HepG2 (cell line): ENCODE measurements around the gene ARAP1. TPM values are rescaled to one million over a fixed set of nuclear protein-coding genes. Genes with fewer than 3 reads are reported as not detected.

Source experiments
- ARID2 ChIP-seq: sonication (generic); formaldehyde crosslinking; IDR thresholded peaks from 2 replicates; pipeline ENCODE4 v1.8.1; 2022; ENCODE audit warnings: mild to moderate bottlenecking, missing genetic modification reagents, borderline replicate concordance
- CENPX ChIP-seq: sonication (generic); formaldehyde crosslinking; IDR thresholded peaks from 2 replicates; pipeline ENCODE4 v1.9.0; 2021; ENCODE audit warnings: mild to moderate bottlenecking, missing genetic modification reagents, moderate library complexity
- DMAP1 ChIP-seq: IDR thresholded peaks from 2 replicates; pipeline ENCODE4 v1.6.1; 2016
- FIP1L1 ChIP-seq: fragments of 200-400 bp; formaldehyde crosslinking; IDR thresholded peaks from 2 replicates; pipeline ENCODE4 v1.6.1; 2018; ENCODE audit warnings: low read depth, mild to moderate bottlenecking, low read length, moderate library complexity, borderline replicate concordance; ENCODE audit not compliant: insufficient read depth
- FOSL1 ChIP-seq: sonication (generic); formaldehyde crosslinking; IDR thresholded peaks from 2 replicates; pipeline ENCODE4 v1.9.0; 2021; ENCODE audit warnings: missing genetic modification reagents, borderline replicate concordance
- HOXA7 ChIP-seq: sonication (generic); formaldehyde crosslinking; IDR thresholded peaks from 2 replicates; pipeline ENCODE4 v1.8.1; 2022; ENCODE audit warnings: mild to moderate bottlenecking, missing genetic modification reagents, moderate library complexity
- KLF16 ChIP-seq, 2 experiments: sonication (generic) in 1 of 2; formaldehyde crosslinking in 1 of 2; IDR thresholded peaks; 2 replicates each; pipeline versions ENCODE4 v1.6.1 to v1.8.0; 2016 to 2023; ENCODE audit warnings: missing genetic modification reagents in 2 of 2, missing compliant biosample characterization in 1 of 2
- MAF1 ChIP-seq: sonication (generic); formaldehyde crosslinking; IDR thresholded peaks from 2 replicates; pipeline ENCODE4 v1.5.0; 2020; ENCODE audit warnings: missing genetic modification reagents, borderline replicate concordance
- MTA3 ChIP-seq: sonication (generic); formaldehyde crosslinking; IDR thresholded peaks from 2 replicates; pipeline ENCODE4 v1.4.0; 2020; ENCODE audit warnings: missing genetic modification reagents
- NFKB2 ChIP-seq: sonication (generic); formaldehyde crosslinking; IDR thresholded peaks from 2 replicates; pipeline ENCODE4 v1.4.0; 2020; ENCODE audit warnings: missing genetic modification reagents, borderline replicate concordance
- SMC3 ChIP-seq: IDR thresholded peaks from 2 replicates; pipeline ENCODE4 v1.6.1; 2011; ENCODE audit warnings: low read length, improper control_type of control experiment
- SOX6 ChIP-seq, 2 experiments: fragments of 450-650 bp in 1 of 2; sonication (generic) in 1 of 2; formaldehyde crosslinking in 1 of 2; IDR thresholded peaks; 2 replicates each; pipeline versions ENCODE4 v1.4.0 to v1.6.1; 2017 to 2020; ENCODE audit warnings: antibody characterized with exemption in 1 of 2, mild to moderate bottlenecking in 1 of 2, missing genetic modification reagents in 1 of 2
- ZMAT3 ChIP-seq: sonication (generic); formaldehyde crosslinking; conservative IDR thresholded peaks from 2 replicates; pipeline ENCODE4 v1.7.0; 2021; ENCODE audit warnings: missing genetic modification reagents
- ZMYM2 ChIP-seq: sonication (generic); formaldehyde crosslinking; IDR thresholded peaks from 2 replicates; pipeline ENCODE4 v1.8.0; 2022; ENCODE audit warnings: mild to moderate bottlenecking, missing genetic modification reagents
- ZNF33B ChIP-seq: sonication (generic); formaldehyde crosslinking; IDR thresholded peaks from 2 replicates; pipeline ENCODE4 v1.5.1; 2020; ENCODE audit warnings: mild to moderate bottlenecking, missing genetic modification reagents
- ZNF354B ChIP-seq: sonication (generic); formaldehyde crosslinking; IDR thresholded peaks from 2 replicates; pipeline ENCODE4 v1.8.0; 2022; ENCODE audit warnings: mild to moderate bottlenecking, missing genetic modification reagents
- ZNF768 ChIP-seq: sonication (generic); formaldehyde crosslinking; IDR thresholded peaks from 2 replicates; pipeline ENCODE4 v1.4.0; 2020; ENCODE audit warnings: missing genetic modification reagents
- polyA plus RNA-seq, 8 experiments: library from polyadenylated mRNA; depleted of rRNA in 3 of 8; stranded (reverse) in 7 of 8; unstranded in 1 of 8; fragments of >200 nt; fragmentation: Illumina TruSeq in 4 of 8; extraction: Trizol in 4 of 8; gene quantifications; 2 replicates each; pipeline versions ENCODE4 v1.2.1 to v1.2.3, GENCODE V29; 2011 to 2016; ENCODE audit warnings: low read depth in 4 of 8, missing spikeins in 1 of 8, mixed read lengths in 1 of 8; ENCODE audit not compliant: insufficient read depth in 1 of 8
- total RNA-seq, 5 experiments: library from RNA; depleted of rRNA; stranded (reverse); fragments of >200 nt; fragmentation: Illumina TruSeq; extraction: Trizol; gene quantifications; 2 replicates each; pipeline ENCODE4 v1.2.3, GENCODE V29; 2016; ENCODE audit warnings: low read depth in 1 of 5
- TF ChIP-seq, protein P1 (sequence below), 2 experiments: sonication (generic) in 1 of 2; formaldehyde crosslinking in 1 of 2; IDR thresholded peaks; 2 replicates each; pipeline versions ENCODE4 v1.4.0 to v1.6.1; 2016 to 2020; ENCODE audit warnings: borderline replicate concordance in 1 of 2, low read depth in 1 of 2, mild to moderate bottlenecking in 1 of 2, missing genetic modification reagents in 1 of 2
- TF ChIP-seq, protein P2 (sequence below): sonication (generic); formaldehyde crosslinking; IDR thresholded peaks from 2 replicates; pipeline ENCODE4 v1.4.0; 2020; ENCODE audit warnings: mild to moderate bottlenecking, missing genetic modification reagents
- TF ChIP-seq, protein P3 (sequence below): sonication (generic); formaldehyde crosslinking; IDR thresholded peaks from 2 replicates; pipeline ENCODE4 v1.4.0; 2020; ENCODE audit warnings: missing genetic modification reagents, borderline replicate concordance

ARAP1 gene
- total and polyA plus RNA-seq, 2 of the 13 experiments (the other 11 are each of a cell fraction or from before 2014, with no cell fraction given): 43.2 to 55.5 TPM

DNA sequence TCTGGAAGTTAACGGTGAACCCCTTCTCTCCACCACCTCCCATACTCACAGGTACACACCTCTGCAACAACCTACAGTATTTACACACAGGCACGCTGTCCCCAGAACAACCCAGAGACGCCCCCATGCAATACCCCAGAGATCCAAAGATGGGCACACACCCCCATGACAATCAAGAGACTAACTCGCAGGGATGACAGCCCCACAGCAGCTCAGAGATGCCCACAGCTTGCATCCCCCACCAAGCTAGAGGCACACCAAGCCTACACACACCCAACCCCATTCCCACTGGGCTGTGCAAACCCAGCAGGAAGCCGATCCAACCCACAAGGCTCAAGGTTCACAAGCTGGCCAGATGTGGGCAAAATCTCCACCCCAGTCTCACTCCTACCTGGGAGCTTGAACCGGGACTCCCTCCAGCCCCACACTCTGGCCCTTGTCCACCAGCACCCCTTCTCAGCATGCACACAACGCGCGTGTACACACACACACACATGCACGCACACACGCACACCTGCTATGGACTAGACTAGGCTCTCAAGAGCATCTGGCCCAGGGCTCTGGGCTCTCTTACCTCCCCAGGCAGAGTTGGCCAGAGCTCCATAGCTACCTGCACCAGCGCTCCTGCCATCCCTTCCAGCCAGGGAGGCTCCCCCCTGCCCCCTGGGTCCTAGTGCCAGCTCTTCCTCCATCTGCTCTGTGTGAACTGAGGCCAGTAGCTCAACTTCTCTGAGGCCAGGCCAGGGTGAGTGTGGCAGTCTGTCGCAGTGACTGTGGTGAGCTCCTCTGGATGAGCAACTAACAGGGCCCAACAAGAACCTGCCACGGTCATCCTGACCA is 30.1 kb upstream of the ARAP1 start (continued):
- TF ChIP-seq, protein P1, sequence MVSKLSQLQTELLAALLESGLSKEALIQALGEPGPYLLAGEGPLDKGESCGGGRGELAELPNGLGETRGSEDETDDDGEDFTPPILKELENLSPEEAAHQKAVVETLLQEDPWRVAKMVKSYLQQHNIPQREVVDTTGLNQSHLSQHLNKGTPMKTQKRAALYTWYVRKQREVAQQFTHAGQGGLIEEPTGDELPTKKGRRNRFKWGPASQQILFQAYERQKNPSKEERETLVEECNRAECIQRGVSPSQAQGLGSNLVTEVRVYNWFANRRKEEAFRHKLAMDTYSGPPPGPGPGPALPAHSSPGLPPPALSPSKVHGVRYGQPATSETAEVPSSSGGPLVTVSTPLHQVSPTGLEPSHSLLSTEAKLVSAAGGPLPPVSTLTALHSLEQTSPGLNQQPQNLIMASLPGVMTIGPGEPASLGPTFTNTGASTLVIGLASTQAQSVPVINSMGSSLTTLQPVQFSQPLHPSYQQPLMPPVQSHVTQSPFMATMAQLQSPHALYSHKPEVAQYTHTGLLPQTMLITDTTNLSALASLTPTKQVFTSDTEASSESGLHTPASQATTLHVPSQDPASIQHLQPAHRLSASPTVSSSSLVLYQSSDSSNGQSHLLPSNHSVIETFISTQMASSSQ (IDR thresholded peaks at IDR 0.05; ENCODE audit: low read depth): no peak
- TF ChIP-seq, protein P1 (CRISPR knock-in tag; IDR thresholded peaks at IDR 0.05; ENCODE audit: borderline replicate concordance): 0 out of 2 replicates have a peak, but pooled peaks have one; percentile 32
- no peak for TF ChIP-seq FOSL1 (CRISPR knock-in tag)
- no peak for TF ChIP-seq SMC3
- TF ChIP-seq MAF1 (CRISPR knock-in tag): no peak
- no peak for TF ChIP-seq KLF16 (CRISPR knock-in tag; IDR thresholded peaks at IDR 0.05)
- no peak for TF ChIP-seq ZNF354B (CRISPR knock-in tag)
- TF ChIP-seq ZNF33B (CRISPR knock-in tag): no peak
- TF ChIP-seq CENPX (CRISPR knock-in tag): no peak
- no peak for TF ChIP-seq FIP1L1
- TF ChIP-seq ZMAT3 (CRISPR knock-in tag): no peak
- TF ChIP-seq ARID2: no peak
- no peak for TF ChIP-seq MTA3 (CRISPR knock-in tag)
- peak; percentile 99 for TF ChIP-seq ZNF768 (CRISPR knock-in tag)
- peak; percentile 37; the same call in 1 of the 2 replicates for TF ChIP-seq DMAP1
- no peak for TF ChIP-seq SOX6 (IDR thresholded peaks at IDR 0.05)
- peak; percentile 55 for TF ChIP-seq SOX6 (CRISPR knock-in tag; IDR thresholded peaks at IDR 0.05)
- TF ChIP-seq, protein P2, sequence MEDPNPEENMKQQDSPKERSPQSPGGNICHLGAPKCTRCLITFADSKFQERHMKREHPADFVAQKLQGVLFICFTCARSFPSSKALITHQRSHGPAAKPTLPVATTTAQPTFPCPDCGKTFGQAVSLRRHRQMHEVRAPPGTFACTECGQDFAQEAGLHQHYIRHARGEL (CRISPR knock-in tag): no peak
- TF ChIP-seq ZMYM2 (CRISPR knock-in tag): no peak
- no peak; the same call in 1 of the 2 replicates for TF ChIP-seq NFKB2 (CRISPR knock-in tag)
- TF ChIP-seq, protein P3, sequence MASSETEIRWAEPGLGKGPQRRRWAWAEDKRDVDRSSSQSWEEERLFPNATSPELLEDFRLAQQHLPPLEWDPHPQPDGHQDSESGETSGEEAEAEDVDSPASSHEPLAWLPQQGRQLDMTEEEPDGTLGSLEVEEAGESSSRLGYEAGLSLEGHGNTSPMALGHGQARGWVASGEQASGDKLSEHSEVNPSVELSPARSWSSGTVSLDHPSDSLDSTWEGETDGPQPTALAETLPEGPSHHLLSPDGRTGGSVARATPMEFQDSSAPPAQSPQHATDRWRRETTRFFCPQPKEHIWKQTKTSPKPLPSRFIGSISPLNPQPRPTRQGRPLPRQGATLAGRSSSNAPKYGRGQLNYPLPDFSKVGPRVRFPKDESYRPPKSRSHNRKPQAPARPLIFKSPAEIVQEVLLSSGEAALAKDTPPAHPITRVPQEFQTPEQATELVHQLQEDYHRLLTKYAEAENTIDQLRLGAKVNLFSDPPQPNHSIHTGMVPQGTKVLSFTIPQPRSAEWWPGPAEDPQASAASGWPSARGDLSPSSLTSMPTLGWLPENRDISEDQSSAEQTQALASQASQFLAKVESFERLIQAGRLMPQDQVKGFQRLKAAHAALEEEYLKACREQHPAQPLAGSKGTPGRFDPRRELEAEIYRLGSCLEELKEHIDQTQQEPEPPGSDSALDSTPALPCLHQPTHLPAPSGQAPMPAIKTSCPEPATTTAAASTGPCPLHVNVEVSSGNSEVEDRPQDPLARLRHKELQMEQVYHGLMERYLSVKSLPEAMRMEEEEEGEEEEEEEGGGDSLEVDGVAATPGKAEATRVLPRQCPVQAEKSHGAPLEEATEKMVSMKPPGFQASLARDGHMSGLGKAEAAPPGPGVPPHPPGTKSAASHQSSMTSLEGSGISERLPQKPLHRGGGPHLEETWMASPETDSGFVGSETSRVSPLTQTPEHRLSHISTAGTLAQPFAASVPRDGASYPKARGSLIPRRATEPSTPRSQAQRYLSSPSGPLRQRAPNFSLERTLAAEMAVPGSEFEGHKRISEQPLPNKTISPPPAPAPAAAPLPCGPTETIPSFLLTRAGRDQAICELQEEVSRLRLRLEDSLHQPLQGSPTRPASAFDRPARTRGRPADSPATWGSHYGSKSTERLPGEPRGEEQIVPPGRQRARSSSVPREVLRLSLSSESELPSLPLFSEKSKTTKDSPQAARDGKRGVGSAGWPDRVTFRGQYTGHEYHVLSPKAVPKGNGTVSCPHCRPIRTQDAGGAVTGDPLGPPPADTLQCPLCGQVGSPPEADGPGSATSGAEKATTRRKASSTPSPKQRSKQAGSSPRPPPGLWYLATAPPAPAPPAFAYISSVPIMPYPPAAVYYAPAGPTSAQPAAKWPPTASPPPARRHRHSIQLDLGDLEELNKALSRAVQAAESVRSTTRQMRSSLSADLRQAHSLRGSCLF (CRISPR knock-in tag): no peak
- no peak for TF ChIP-seq HOXA7 (CRISPR knock-in tag)
